CD14-positive monocyte (primary cell): ENCODE measurements around the gene ZFPM1. TPM values are rescaled to one million over a fixed set of nuclear protein-coding genes. Genes with fewer than 3 reads are reported as not detected.

Experiments
- DNase-seq, 3 donors: peaks; one replicate each; pipeline ENCODE4 v3.0.0-alpha.2; 2011 to 2022
- H2AFZ ChIP-seq: 2 replicates; pipeline ENCODE4 v1.6.0; 2012; ENCODE audit warnings: mild to moderate bottlenecking, low read depth, low read length, inconsistent platforms; ENCODE audit not compliant: insufficient read depth, poor library complexity, severe bottlenecking
- H3K27ac ChIP-seq, 2 donors: 1 replicate in 1 of 2; 2 replicates in 1 of 2; pipeline ENCODE4 v1.5.1; 2012 to 2013; ENCODE audit warnings: low read length in 2 of 2, control low read depth in 1 of 2, inconsistent platforms in 1 of 2, low read depth in 1 of 2, mild to moderate bottlenecking in 1 of 2
- H3K27me3 ChIP-seq, 2 donors: one replicate each; pipeline versions ENCODE4 v1.6.0 to v1.6.1; 2011 to 2013; ENCODE audit warnings: low read length in 2 of 2; ENCODE audit not compliant: control insufficient read depth in 2 of 2, insufficient read depth in 2 of 2
- H3K36me3 ChIP-seq, 2 donors: replicated peaks in 1 of 2; 1 replicate in 1 of 2; 2 replicates in 1 of 2; pipeline versions ENCODE4 v1.5.1 to v1.6.1; 2012 to 2013; ENCODE audit warnings: low read length in 2 of 2, control low read depth in 1 of 2, inconsistent platforms in 1 of 2, mild to moderate bottlenecking in 1 of 2; ENCODE audit not compliant: insufficient read depth in 2 of 2, control insufficient read depth in 1 of 2
- H3K4me1 ChIP-seq, 2 donors: 1 replicate in 1 of 2; 2 replicates in 1 of 2; pipeline versions ENCODE4 v1.5.1 to v1.6.1; 2012 to 2013; ENCODE audit warnings: low read length in 2 of 2, control low read depth in 1 of 2, inconsistent platforms in 1 of 2, mild to moderate bottlenecking in 1 of 2, moderate library complexity in 1 of 2; ENCODE audit not compliant: insufficient read depth in 2 of 2, control insufficient read depth in 1 of 2
- H3K4me2 ChIP-seq: replicated peaks from 2 replicates; pipeline ENCODE3; 2012; ENCODE audit warnings: low read length, moderate library complexity, mild to moderate bottlenecking; ENCODE audit not compliant: poor library complexity, severe bottlenecking; ENCODE audit errors: extremely low read depth
- H3K4me3 ChIP-seq, 3 experiments: fragments of 200-600 bp in 1 of 3; sonication (generic) in 1 of 3; replicated peaks in 1 of 3; 1 replicate in 2 of 3; 2 replicates in 1 of 3; pipeline ENCODE4 v1.5.1; 2011 to 2013; ENCODE audit warnings: low read length in 3 of 3, mild to moderate bottlenecking in 3 of 3, control low read depth in 2 of 3, low read depth in 2 of 3, inconsistent platforms in 1 of 3, moderate library complexity in 1 of 3
- H3K79me2 ChIP-seq: 2 replicates; pipeline ENCODE4 v1.6.0; 2012; ENCODE audit warnings: mild to moderate bottlenecking, control low read depth, inconsistent platforms, low read length, moderate library complexity; ENCODE audit not compliant: insufficient read depth
- H3K9ac ChIP-seq: 2 replicates; pipeline ENCODE4 v1.6.0; 2017; ENCODE audit warnings: low read length, mild to moderate bottlenecking; ENCODE audit not compliant: insufficient read depth, poor library complexity, severe bottlenecking
- H3K9me3 ChIP-seq, 2 donors: replicated peaks in 1 of 2; 1 replicate in 1 of 2; 2 replicates in 1 of 2; pipeline versions ENCODE4 v1.5.1 to v1.6.1; 2012 to 2013; ENCODE audit warnings: low read length in 2 of 2, control low read depth in 1 of 2; ENCODE audit not compliant: control insufficient read depth in 1 of 2, insufficient read depth in 1 of 2
- H4K20me1 ChIP-seq: 2 replicates; pipeline ENCODE4 v1.6.0; 2012; ENCODE audit warnings: mild to moderate bottlenecking, low read length, control low read depth, moderate library complexity; ENCODE audit not compliant: insufficient read depth
- H3K27ac Mint-ChIP-seq, 7 donors: one replicate each; pipeline ENCODE4 v1.8.0; 2020; ENCODE audit warnings: mild to moderate bottlenecking in 7 of 7, mixed read lengths in 7 of 7, moderate library complexity in 6 of 7, inconsistent platforms in 2 of 7
- H3K27me3 Mint-ChIP-seq, 3 donors: one replicate each; pipeline ENCODE4 v1.8.0; 2021 to 2022; ENCODE audit warnings: low read depth in 3 of 3, mild to moderate bottlenecking in 3 of 3, mixed read lengths in 3 of 3, moderate library complexity in 3 of 3, inconsistent platforms in 1 of 3
- H3K36me3 Mint-ChIP-seq, 2 donors: one replicate each; pipeline ENCODE4 v1.8.0; 2020; ENCODE audit warnings: mixed read lengths in 2 of 2, inconsistent platforms in 1 of 2, mild to moderate bottlenecking in 1 of 2
- H3K4me1 Mint-ChIP-seq: one replicate; pipeline ENCODE4 v1.8.0; 2020; ENCODE audit warnings: mild to moderate bottlenecking, mixed read lengths
- H3K4me3 Mint-ChIP-seq, 2 donors: one replicate each; pipeline ENCODE4 v1.8.0; 2020; ENCODE audit warnings: mild to moderate bottlenecking in 2 of 2, mixed read lengths in 2 of 2, moderate library complexity in 1 of 2
- H3K9me3 Mint-ChIP-seq, 7 donors: one replicate each; pipeline ENCODE4 v1.8.0; 2020 to 2022; ENCODE audit warnings: mixed read lengths in 7 of 7, mild to moderate bottlenecking in 6 of 7, moderate library complexity in 6 of 7, inconsistent platforms in 2 of 7
- WGBS: methylation state at CpG from one replicate; pipeline ENCODE4 v1.1.5; 2013; ENCODE audit warnings: missing lambda C conversion rate; ENCODE audit not compliant: insufficient coverage; 5-methylcytosine and 5-hydroxymethylcytosine counted together
- intact Hi-C, 2 donors: fragments of 100-400 bp; cut with micrococcal nuclease; formaldehyde crosslinking; loops; one replicate each; pipeline versions ENCODE4 v1.15.0 to v1.15.1; 2023
- polyA plus RNA-seq, 3 donors: library from polyadenylated mRNA; depleted of rRNA in 1 of 3; unstranded in 2 of 3; stranded (reverse) in 1 of 3; fragments of 300-500 nt in 2 of 3; fragments of >200 nt in 1 of 3; fragmentation: Illumina TruSeq in 2 of 3; gene quantifications; 1 replicate in 2 of 3; 2 replicates in 1 of 3; pipeline ENCODE4 v1.2.3, GENCODE V29; 2012 to 2021
- TF ChIP-seq, protein P1 (sequence below): fragments of 200-600 bp; IDR thresholded peaks from one replicate; pipeline ENCODE4 v1.8.0; 2022; ENCODE audit warnings: antibody characterized with exemption, mild to moderate bottlenecking

ZFPM1 gene
- polyA plus RNA-seq, 3 donors = 0.04 to 0.19 (median 0.12) TPM

DNA sequence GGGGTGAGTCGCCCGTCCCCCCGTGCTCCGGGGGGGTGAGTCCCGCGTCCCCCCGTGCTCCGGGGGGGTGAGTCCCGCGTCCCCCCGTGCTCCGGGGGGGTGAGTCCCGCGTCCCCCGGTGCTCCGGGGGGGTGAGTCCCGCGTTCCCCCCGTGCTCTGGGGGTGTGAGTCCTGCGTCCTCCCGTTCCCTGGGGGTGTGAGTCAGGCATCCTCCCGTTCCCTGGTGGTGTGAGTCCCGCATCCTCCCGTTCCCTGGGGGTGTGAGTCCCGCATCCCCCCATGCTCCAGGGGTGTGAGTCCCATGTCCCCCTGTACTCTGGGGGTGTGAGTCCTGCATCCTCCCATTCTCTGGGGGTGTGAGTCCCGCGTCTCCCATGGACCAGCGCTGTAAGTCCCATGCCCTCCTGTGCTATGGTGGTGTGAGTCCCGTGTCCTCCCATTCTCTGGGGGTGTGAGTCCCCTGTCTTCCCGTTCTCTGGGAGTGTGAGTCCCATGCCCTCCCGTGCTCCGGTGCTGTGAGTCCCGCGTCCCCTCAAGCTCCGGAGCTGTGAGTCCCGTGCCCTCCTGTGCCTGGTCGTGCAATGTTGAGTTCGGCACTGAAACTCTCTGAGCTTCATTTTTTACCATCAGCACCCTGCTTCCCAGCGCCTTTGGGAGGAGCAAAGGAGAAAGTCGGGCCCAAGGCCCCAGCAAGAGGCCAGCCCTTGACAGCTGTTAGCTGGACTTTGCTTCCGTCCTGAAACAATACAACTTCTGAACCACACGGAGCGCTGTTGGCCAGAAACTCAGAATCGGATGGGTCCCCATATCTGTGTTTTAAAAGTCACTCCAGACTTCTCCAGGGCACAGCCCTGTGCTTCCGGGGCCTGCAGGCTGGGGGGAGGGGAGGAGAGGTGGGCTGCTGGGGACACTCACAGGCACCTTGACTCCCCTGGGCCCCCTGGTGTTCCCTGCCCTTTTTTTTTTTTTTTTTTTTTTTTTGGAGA lies 105.7 kb downstream of the ZFPM1 start:
- TF ChIP-seq, protein P1, sequence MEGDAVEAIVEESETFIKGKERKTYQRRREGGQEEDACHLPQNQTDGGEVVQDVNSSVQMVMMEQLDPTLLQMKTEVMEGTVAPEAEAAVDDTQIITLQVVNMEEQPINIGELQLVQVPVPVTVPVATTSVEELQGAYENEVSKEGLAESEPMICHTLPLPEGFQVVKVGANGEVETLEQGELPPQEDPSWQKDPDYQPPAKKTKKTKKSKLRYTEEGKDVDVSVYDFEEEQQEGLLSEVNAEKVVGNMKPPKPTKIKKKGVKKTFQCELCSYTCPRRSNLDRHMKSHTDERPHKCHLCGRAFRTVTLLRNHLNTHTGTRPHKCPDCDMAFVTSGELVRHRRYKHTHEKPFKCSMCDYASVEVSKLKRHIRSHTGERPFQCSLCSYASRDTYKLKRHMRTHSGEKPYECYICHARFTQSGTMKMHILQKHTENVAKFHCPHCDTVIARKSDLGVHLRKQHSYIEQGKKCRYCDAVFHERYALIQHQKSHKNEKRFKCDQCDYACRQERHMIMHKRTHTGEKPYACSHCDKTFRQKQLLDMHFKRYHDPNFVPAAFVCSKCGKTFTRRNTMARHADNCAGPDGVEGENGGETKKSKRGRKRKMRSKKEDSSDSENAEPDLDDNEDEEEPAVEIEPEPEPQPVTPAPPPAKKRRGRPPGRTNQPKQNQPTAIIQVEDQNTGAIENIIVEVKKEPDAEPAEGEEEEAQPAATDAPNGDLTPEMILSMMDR = peak; percentile 52
- Histone ChIP-seq H3K9ac (no peak overlapping the region), H3K4me2 (no peak overlapping the region), H2AFZ (no peak overlapping the region), H3K36me3 (no peaks in the 10 kb centered on the region), H3K9me3 (peaks cover 0 to 12% of the 10 kb centered on the region in 2 donors), H3K27ac (no peak overlapping the region), H3K27me3 (no peaks in the 10 kb centered on the region), H4K20me1 (no peaks in the 10 kb centered on the region), H3K4me1 (no peaks in the 10 kb centered on the region), H3K79me2 (no peaks in the 10 kb centered on the region), H3K4me3 (no peak overlapping the region)
- no peaks in the 10 kb centered on the region for H3K36me3 Mint-ChIP-seq
- H3K4me1 Mint-ChIP-seq = peaks cover 6% of the 10 kb centered on the region
- H3K9me3 Mint-ChIP-seq = peaks cover 3 to 12% (median 8%) of the 10 kb centered on the region in 7 donors
- peaks cover 6 to 26% (median 22%) of the 10 kb centered on the region in 3 donors for H3K27me3 Mint-ChIP-seq
- H3K27ac Mint-ChIP-seq = no peak overlapping the region
- intact Hi-C loops = no loop called here
- no peak overlapping the region for H3K4me3 Mint-ChIP-seq
- peak in 2 of 3 donors; percentile 17 to 35 for DNase-seq
- whole genome bisulfite sequencing = 79% methylated on average over 11 of the region's 45 CpGs

DNA sequence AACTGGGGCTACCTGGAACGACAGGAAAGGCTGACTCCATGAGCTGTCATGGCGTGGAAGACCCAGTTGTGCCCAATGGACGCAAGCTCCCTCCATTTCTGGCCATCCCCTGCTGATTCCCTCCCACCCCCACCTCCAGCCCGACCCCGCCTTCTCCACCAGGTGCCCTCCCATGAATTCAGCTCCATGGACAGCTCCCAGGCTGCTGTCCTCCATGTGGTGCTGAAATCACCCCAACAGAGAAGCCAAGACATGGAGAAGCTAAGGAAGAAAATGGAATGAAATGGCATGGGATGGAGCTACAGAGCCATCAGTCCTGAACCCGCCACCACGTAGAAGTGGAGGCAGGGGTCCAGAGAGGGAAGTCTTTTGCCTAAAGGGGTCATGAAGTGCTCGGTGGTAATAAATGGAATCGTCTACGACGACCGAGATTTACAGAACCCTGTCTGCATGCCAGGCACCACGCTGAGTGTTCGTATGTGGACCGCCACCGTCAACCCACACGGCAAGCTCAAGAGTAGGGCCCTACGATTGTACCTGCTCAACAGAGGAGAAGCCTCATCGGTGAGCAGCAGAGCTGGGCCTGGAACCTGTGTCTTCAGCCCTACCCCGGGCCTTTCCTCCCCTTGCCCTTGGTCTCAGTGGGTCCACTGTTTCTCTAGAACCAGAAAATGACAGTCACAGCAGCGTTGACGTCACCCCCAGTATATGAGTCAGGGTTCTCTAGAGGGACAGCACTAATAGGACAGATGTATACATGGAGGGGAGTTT lies 107.8 kb downstream of the ZFPM1 start:
- H3K27ac Mint-ChIP-seq = peak overlapping the region in 1 of 7 donors; percentile 52
- no peaks in the 10 kb centered on the region for H3K27me3 ChIP-seq
- H3K4me1 Mint-ChIP-seq = peaks cover 6% of the 10 kb centered on the region

More for the DNA sequence above, 107.8 kb downstream of the ZFPM1 start:
- H3K9me3 ChIP-seq = peaks cover 0 to 10% of the 10 kb centered on the region in 2 donors
- no peak overlapping the region for H2AFZ ChIP-seq
- Mint-ChIP-seq H3K9me3 (peaks cover 3 to 11% (median 8%) of the 10 kb centered on the region in 7 donors), H3K4me3 (no peak overlapping the region), H3K27me3 (peaks cover 8 to 17% (median 16%) of the 10 kb centered on the region in 3 donors), H3K36me3 (no peaks in the 10 kb centered on the region)
- H3K79me2 ChIP-seq = no peaks in the 10 kb centered on the region
- H3K4me1 ChIP-seq = no peaks in the 10 kb centered on the region
- WGBS = 77% methylated on average over 16 of the region's 22 CpGs
- no peak overlapping the region for H3K27ac ChIP-seq
- H3K9ac ChIP-seq = no peak overlapping the region
- H3K4me3 ChIP-seq = no peak overlapping the region
- no peaks in the 10 kb centered on the region for H4K20me1 ChIP-seq
- no peaks in the 10 kb centered on the region for H3K36me3 ChIP-seq
- intact Hi-C loops = loop anchor here (5.0 kb wide), 1 partner anchor 119 kb away; no protein-coding TSS in a partner anchor
- TF ChIP-seq, protein P1 = no peak
- H3K4me2 ChIP-seq = no peak overlapping the region
- peak in 1 of 3 donors; percentile 18 for DNase-seq
